GM23248 (cell line): Measurements from ENCODE around the gene GPM6B. TPM values are rescaled to one million over a fixed set of nuclear protein-coding genes. Genes with fewer than 3 reads are reported as not detected.

ENCODE experiments used
- DNase-seq: peaks from one replicate; pipeline ENCODE4 v3.0.0-alpha.2; 2015
- H2AFZ ChIP-seq: fragments of 200-600 bp; sonication (generic); 2 replicates; pipeline ENCODE4 v1.6.1; 2016; ENCODE audit warnings: antibody characterized with exemption
- H3F3A ChIP-seq: fragments of 200-600 bp; sonication (generic); 2 replicates; pipeline ENCODE4 v1.6.1; 2016; ENCODE audit warnings: mild to moderate bottlenecking, antibody characterized with exemption, mixed run types; ENCODE audit not compliant: insufficient read depth
- H3K27ac ChIP-seq: fragments of 200-600 bp; sonication (generic); 2 replicates; pipeline ENCODE4 v1.5.1; 2016; ENCODE audit warnings: mild to moderate bottlenecking
- H3K27me3 ChIP-seq: fragments of 200-600 bp; sonication (generic); replicated peaks from 2 replicates; pipeline ENCODE4 v1.6.1; 2016; ENCODE audit warnings: mild to moderate bottlenecking; ENCODE audit not compliant: insufficient read depth
- H3K36me3 ChIP-seq: fragments of 200-600 bp; sonication (generic); 2 replicates; pipeline ENCODE4 v1.6.1; 2016; ENCODE audit warnings: low read depth, mild to moderate bottlenecking
- H3K4me1 ChIP-seq: fragments of 200-600 bp; sonication (generic); 2 replicates; pipeline ENCODE4 v1.6.1; 2016; ENCODE audit warnings: mild to moderate bottlenecking; ENCODE audit not compliant: insufficient read depth
- H3K4me2 ChIP-seq: fragments of 200-600 bp; sonication (generic); one replicate; pipeline ENCODE4 v1.6.1; 2016; ENCODE audit warnings: mild to moderate bottlenecking; ENCODE audit not compliant: unreplicated experiment
- H3K4me3 ChIP-seq: fragments of 200-600 bp; sonication (generic); 2 replicates; pipeline ENCODE4 v1.5.1; 2016; ENCODE audit warnings: mild to moderate bottlenecking
- H3K79me2 ChIP-seq: fragments of 200-600 bp; sonication (generic); 2 replicates; pipeline ENCODE4 v1.6.1; 2016; ENCODE audit warnings: mild to moderate bottlenecking; ENCODE audit not compliant: insufficient read depth
- H3K9ac ChIP-seq: fragments of 200-600 bp; sonication (generic); 2 replicates; pipeline ENCODE4 v1.6.1; 2016; ENCODE audit warnings: mild to moderate bottlenecking
- H3K9me2 ChIP-seq: fragments of 200-600 bp; sonication (generic); 2 replicates; pipeline ENCODE4 v1.6.1; 2016; ENCODE audit warnings: mixed run types, mild to moderate bottlenecking, moderate library complexity; ENCODE audit not compliant: insufficient read depth
- H3K9me3 ChIP-seq: fragments of 200-600 bp; sonication (generic); one replicate; pipeline ENCODE4 v1.6.1; 2017; ENCODE audit warnings: low read depth
- H4K20me1 ChIP-seq: fragments of 200-600 bp; sonication (generic); 2 replicates; pipeline ENCODE4 v1.6.0; 2016; ENCODE audit not compliant: insufficient read depth
- EZH2 ChIP-seq: fragments of 200-600 bp; sonication (generic); IDR thresholded peaks from 2 replicates; pipeline ENCODE4 v1.6.1; 2018; ENCODE audit warnings: antibody characterized with exemption, mild to moderate bottlenecking; ENCODE audit not compliant: insufficient read depth, poor library complexity, severe bottlenecking
- EZH2phosphoT487 ChIP-seq: fragments of 200-600 bp; sonication (generic); IDR thresholded peaks from 2 replicates; pipeline ENCODE4 v1.6.1; 2018; ENCODE audit warnings: antibody characterized with exemption, moderate library complexity, mild to moderate bottlenecking, low read depth; ENCODE audit not compliant: insufficient read depth
- WGBS, 2 experiments: methylation state at CpG; one replicate each; pipeline ENCODE4 v1.1.6; 2015 to 2017; ENCODE audit warnings: low lambda C conversion rate in 2 of 2, low coverage in 1 of 2; ENCODE audit errors: missing lambda C conversion rate in 2 of 2; 5-methylcytosine and 5-hydroxymethylcytosine counted together
- in situ Hi-C: fragments of 300-500 bp; cut with MboI; formaldehyde crosslinking; loops from 2 replicates; pipeline ENCODE4 v1.15.0; 2020
- polyA plus RNA-seq: library from polyadenylated mRNA; unstranded; fragments of >200 nt; fragmentation: Nextera tagmentation; extraction: Ambion mirVana; gene quantifications from 2 replicates; pipeline ENCODE4 v1.2.1, GENCODE V29; 2016
- total RNA-seq: library from RNA; depleted of rRNA; stranded (reverse); fragments of >200 nt; shearing (Covaris generic); gene quantifications from 2 replicates; pipeline ENCODE4 v1.2.3, GENCODE V29; 2014

GPM6B gene
- total and polyA plus RNA-seq, 2 experiments from 2014 or later: 0.40 to 0.65 TPM

DNA sequence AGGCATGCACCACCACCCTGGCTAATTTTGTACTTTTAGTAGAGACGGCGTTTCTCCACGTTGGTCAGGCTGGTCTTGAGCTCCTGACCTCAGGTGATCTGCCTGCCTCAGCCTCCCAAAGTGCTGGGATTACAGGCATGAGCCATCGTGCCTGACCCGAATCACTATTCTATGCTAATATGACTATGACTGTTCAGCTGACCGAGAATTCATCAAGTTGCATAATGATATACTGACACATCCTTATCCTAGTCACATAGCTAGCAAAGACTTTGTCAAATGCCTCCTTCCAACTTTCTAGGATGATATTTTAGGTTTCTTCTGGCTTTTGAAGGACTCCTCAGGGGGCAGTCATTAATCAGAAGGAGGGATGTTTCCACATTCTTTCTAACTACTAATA lies 4.8 kb upstream of the GPM6B start:
- WGBS, 2 experiments: 38 to 44% methylated on average over 6 of the region's 6 CpGs
- no peaks in the 10 kb centered on the region for H3K9me2 ChIP-seq

DNA sequence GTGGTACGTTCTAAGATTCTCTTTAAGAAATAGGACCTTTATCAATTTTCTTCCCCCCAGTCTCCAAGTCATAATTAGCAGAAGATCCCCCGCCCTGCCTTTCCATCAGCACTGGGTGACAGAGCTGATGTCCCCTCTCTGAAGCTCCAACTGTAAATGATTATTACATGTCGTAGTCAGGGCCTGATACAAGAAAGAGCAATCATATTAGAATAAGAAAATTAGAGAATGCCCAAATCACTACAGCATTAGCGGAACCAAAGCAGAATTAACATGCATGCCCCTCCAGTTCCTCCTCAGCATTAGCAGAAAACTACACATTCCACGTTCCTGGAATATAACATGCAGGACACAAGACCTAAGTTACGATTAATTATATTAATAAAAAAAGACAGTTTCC lies 717 bp downstream of the GPM6B start:
- Histone ChIP-seq H3K4me3 (no peak overlapping the region), H3K36me3 (no peaks in the 10 kb centered on the region), H3K79me2 (no peaks in the 10 kb centered on the region), H4K20me1 (no peaks in the 10 kb centered on the region), H2AFZ (no peak overlapping the region), H3K4me1 (no peaks in the 10 kb centered on the region), H3K9me2 (no peaks in the 10 kb centered on the region), H3K9me3 (no peaks in the 10 kb centered on the region), H3K27ac (no peak overlapping the region), H3F3A (no peaks in the 10 kb centered on the region), H3K9ac (no peak overlapping the region), H3K27me3 (no peaks in the 10 kb centered on the region), H3K4me2 (no peak overlapping the region)
- WGBS, 2 experiments: 64 to 66% methylated on average over 6 of the region's 6 CpGs
- no peak for DNase-seq
- in situ Hi-C loops: no loop called here
- TF ChIP-seq EZH2: no peak
- no peak for TF ChIP-seq EZH2phosphoT487

More for the DNA sequence above, 4.8 kb upstream of the GPM6B start:
- Histone ChIP-seq H3K27ac (no peak overlapping the region), H3K79me2 (no peaks in the 10 kb centered on the region), H3K4me2 (no peak overlapping the region), H2AFZ (no peak overlapping the region), H3K4me3 (no peak overlapping the region), H3K4me1 (no peaks in the 10 kb centered on the region), H3K27me3 (no peaks in the 10 kb centered on the region), H4K20me1 (no peaks in the 10 kb centered on the region), H3K9ac (no peak overlapping the region), H3F3A (no peaks in the 10 kb centered on the region), H3K9me3 (no peaks in the 10 kb centered on the region), H3K36me3 (no peaks in the 10 kb centered on the region)
- in situ Hi-C loops: no loop called here
- TF ChIP-seq EZH2: no peak
- TF ChIP-seq EZH2phosphoT487: no peak
- no peak for DNase-seq

DNA sequence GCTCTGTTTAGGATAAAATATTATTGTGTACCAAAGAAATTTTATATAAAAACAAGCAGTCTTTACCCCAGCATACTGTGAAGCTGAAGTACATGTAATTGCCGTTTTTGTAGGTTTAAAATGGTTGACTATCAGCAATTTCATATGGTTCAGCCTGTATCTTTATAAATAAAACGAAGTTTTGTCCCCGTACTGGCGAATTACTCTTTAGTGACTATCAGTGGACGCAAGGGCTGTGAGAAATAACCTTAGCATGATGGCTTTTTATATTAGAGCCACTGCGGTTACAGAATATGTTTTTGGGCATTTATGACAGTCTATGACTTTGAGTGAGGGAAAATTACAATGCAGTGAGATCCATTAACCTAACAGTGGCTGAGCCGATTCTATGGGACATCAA lies 1.2 kb downstream of the GPM6B start:
- Histone ChIP-seq H3K9me3 (no peaks in the 10 kb centered on the region), H3K4me3 (no peak overlapping the region), H2AFZ (no peak overlapping the region), H3K79me2 (no peaks in the 10 kb centered on the region), H3K4me1 (no peaks in the 10 kb centered on the region), H3K27ac (no peak overlapping the region), H3K9me2 (no peaks in the 10 kb centered on the region), H4K20me1 (no peaks in the 10 kb centered on the region), H3K4me2 (no peak overlapping the region), H3K9ac (no peak overlapping the region), H3F3A (no peaks in the 10 kb centered on the region), H3K27me3 (no peaks in the 10 kb centered on the region), H3K36me3 (no peaks in the 10 kb centered on the region)
- TF ChIP-seq EZH2 (no peak), EZH2phosphoT487 (no peak)
- 67 to 72% methylated on average over 7 of the region's 7 CpGs for WGBS, 2 experiments
- in situ Hi-C loops: no loop called here
- DNase-seq: no peak

DNA sequence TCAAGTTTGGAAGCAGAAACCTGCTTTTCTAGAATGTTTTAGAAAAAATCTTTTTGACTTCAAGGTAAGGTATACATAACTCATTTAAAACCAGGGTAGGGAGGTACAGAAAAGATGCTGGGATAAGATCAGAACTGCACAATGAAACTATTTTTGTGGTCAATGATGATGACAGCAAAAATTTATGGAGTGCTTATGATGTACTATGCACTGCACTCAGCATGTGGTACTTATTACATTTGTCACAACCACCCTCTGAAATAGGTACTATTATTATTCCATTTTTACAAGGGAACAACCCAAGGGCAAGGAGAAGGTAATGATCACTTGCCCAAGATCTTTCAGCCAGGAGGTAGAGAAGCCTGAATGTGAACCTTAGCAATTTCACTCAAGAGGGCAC lies 8.0 kb downstream of the GPM6B start:
- no peaks in the 10 kb centered on the region for H3K36me3 ChIP-seq
- no peaks in the 10 kb centered on the region for H4K20me1 ChIP-seq
- no peak overlapping the region for H3K4me2 ChIP-seq
- H3F3A ChIP-seq: no peaks in the 10 kb centered on the region
- no peak overlapping the region for H3K27ac ChIP-seq
- no peak overlapping the region for H2AFZ ChIP-seq
- H3K27me3 ChIP-seq: no peaks in the 10 kb centered on the region; the same call in 1 of the 2 replicates
- H3K4me3 ChIP-seq: no peak overlapping the region
- H3K79me2 ChIP-seq: no peaks in the 10 kb centered on the region
- no peak overlapping the region for H3K9ac ChIP-seq
- no peak for DNase-seq
- H3K9me3 ChIP-seq: no peaks in the 10 kb centered on the region
- no peaks in the 10 kb centered on the region for H3K4me1 ChIP-seq
- H3K9me2 ChIP-seq: no peaks in the 10 kb centered on the region
- no peak for TF ChIP-seq EZH2
- TF ChIP-seq EZH2phosphoT487: no peak
- in situ Hi-C loops: no loop called here

DNA sequence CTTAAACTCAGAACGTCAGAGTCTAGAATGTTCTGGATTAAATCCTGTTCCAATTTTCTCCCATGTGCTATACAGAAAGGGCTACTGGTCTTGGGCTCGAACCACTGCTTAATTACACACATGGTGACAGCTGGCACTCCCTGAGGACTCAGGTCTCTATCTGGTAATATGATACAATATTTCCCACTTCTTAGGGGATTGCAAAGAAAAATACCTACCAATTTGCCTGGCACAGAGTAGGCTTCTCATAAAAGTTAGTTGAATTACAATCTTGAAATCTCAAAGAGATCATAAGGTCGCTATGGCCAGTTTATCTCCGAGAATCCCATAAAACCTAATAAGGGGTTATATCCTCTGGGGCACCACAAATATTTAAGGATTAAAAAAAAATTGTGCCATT lies 8.6 kb downstream of the GPM6B start:
- no peaks in the 10 kb centered on the region for H3K79me2 ChIP-seq
- no peak overlapping the region for H3K4me3 ChIP-seq
- no peaks in the 10 kb centered on the region for H3K9me2 ChIP-seq
- H3K4me1 ChIP-seq: no peaks in the 10 kb centered on the region
- H3K9ac ChIP-seq: no peak overlapping the region
- H3F3A ChIP-seq: no peaks in the 10 kb centered on the region
- DNase-seq: no peak
- H3K4me2 ChIP-seq: no peak overlapping the region
- no peak overlapping the region for H2AFZ ChIP-seq
- no peaks in the 10 kb centered on the region; the same call in 1 of the 2 replicates for H3K27me3 ChIP-seq
- no peak for TF ChIP-seq EZH2
- TF ChIP-seq EZH2phosphoT487: no peak
- no peaks in the 10 kb centered on the region for H4K20me1 ChIP-seq
- no peaks in the 10 kb centered on the region for H3K9me3 ChIP-seq
- WGBS, 2 experiments: 5 to 7% methylated on average over 4 of the region's 4 CpGs
- H3K36me3 ChIP-seq: no peaks in the 10 kb centered on the region
- in situ Hi-C loops: no loop called here
- H3K27ac ChIP-seq: no peak overlapping the region
